Amniotic stem cell (primary cell): ENCODE measurements around the gene ACAA1.
"Not testable (repeated sequence)": the region's sequence is repeated elsewhere in the genome, so short reads cannot be mapped to it uniquely, and the experiment has no call there.

Source experiments
- DNase-seq: peaks from one replicate; lab custom pipeline; 2025; lab: John Stamatoyannopoulos, UW

ACAA1 gene

DNA sequence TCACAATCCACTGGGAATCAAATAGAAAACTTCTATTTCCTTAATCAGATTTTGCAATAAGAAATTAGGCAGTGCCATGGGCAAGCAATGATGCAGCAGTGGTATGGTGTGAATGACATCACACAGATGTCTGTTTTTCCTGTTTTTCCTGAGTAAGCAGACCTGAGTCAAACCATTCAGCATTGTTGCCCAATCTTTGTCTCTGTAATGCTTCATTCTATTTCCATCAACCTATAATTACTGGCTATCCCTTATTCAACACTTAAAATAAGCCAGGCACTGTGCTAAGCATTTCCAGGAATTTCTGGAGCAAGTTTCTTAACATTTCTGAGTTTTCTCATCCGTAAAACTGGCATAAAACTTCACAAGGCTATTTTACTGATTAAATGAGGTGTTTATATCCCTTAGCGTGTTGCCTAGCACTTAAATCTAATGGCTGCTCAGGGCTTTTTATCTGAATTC is 17.1 kb upstream of the ACAA1 start:
- no peak for DNase-seq

DNA sequence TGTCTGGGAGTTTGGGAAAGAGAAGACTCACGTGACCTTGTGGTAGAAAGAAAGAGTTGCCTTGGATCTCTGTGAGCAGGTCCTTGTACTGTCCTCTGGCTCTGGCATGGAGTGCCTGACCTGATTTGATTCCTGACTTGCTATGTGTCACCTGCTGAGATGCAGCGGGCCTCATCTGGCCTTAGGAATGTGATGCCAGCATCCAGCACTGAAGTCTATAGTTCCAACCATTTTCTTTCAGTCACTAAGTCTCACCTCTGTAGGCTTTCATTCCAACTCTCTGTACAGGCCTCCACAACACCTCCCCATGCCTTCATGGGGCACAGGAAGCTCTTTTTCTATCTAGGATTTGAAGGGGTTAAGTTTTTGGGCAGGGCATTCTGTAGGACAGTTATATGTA is 16.3 kb upstream of the ACAA1 start:
- no peak for DNase-seq

DNA sequence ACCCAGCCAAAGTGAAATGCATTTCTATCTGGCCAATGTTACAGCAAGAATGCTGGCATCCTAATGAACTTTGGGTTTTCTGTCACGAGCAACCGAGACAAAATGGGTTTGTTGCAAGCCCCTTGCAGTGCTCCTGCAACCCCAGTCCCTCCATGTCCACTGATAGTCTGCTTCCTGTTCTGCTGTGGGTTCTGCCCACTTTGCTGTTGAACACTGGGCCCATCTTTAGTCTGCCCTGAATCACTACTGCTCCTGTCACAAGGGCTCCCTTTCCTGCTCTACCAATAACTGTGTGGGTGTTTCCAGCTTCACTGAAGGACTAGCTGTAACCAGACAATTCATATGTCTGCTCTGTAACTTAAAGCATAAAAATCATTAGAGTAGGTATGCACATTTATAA is 15.7 kb upstream of the ACAA1 start:
- DNase-seq = no peak

DNA sequence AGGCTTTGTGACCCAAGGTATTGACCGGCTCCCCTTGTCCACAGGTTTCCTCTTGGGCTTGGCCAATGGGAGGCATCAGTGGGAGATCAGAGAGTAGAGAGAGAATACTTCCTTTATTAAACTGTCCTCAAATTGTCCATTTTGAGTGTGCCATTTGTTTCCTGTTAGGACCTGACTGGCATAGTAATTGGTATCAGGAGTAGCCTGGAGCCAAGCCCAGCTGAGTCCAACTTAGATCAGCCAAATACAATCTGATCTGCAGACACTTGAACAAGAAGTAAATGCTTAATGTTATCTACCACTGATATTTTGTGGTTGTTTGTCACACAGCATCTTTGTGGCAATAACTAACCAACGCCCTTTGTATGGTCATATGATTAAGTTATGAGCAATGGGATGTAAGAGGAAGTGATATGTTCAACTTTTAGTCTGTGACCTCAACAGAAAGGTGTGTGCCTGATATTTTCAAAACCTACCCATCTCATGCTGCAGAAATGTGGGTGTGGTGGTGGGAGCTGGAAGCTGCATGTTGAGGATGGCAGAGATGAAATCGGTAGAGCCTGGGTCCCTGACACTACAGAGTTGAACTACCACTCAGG is 14.8 kb upstream of the ACAA1 start:
- no peak for DNase-seq

DNA sequence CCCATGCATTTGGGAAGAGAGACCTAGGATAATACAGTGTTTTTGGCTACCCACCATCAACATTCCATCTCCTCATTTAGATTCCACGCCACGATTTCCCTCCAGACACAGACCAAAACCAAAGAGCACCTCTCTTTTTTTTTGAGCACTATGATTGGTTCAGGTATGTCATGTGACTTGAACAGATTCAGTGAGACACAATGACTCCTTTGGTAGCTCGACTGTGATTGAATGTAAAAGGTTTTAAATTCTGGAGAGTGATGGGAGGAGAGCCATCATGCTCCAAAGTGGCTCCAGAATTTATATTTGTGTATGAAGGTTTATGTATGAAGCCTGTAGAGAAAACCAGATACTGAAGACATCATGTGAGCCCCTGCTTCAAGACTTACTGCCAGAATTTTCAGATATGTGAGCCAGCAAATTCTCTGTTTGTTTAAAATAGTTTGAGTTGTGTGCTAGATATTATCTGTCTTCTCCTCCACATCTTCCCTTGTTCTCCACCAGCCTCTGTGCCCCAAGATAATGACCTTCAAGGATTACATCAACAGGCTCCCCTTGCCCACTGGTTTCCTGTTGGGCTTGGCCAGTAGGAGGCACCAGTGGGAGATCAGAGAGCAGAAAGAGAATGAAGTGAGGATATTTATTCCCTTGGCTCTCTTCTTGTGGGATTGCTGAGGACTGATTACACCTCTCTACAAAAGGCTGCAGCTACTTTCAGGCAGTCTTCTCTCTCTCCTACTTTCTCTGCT is 14.0 kb upstream of the ACAA1 start:
- no peak for DNase-seq

DNA sequence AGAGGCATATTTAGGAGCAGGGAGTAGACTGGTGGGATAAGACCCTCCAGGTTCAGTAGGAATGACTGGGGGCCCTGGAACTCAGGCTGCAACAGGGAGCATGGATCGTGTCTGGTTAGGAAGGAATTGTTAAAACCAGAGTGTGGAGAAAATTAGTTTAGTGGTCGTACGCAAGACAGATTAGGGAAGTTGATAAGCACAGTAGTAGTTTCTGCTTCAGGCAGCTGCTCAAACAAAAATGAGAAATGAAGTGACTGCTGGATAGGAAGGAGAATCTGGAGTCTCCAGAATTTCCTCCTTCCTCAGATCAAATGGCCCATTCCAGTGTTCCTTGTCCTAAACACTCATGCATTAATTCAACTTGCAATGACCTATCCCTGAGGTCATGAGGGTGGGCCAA is 12.8 kb upstream of the ACAA1 start:
- no peak for DNase-seq

DNA sequence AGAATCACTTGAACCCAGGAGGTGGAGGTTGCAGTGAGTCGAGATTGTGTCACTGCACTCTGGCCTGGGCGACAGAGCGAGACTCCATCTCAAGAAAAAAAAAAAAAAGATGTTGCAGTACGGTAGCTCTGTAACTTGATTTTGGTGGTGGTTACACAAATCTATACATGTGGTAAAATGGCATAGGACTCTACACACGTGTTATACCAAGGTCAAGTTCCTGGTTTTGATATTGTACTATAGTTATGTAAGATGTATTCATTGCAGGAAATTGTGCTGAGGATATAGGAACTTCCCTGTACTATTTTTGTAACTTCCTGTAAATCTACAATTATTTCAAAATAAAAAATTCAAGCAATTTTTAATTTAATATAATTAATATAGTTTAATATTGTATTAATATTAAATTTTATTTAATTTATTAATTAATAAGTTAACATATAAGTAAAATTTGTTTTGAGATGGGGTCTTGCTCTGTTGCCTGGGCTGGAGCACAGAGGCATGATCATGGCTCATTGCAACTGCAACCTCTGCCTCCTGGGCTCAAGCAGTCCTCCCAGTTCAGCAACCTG is 11.5 kb upstream of the ACAA1 start:
- DNase-seq = no peak

GRCh38 chr3:38147421-38147820 is 10.5 kb upstream of the ACAA1 start:
- no peak for DNase-seq

DNA sequence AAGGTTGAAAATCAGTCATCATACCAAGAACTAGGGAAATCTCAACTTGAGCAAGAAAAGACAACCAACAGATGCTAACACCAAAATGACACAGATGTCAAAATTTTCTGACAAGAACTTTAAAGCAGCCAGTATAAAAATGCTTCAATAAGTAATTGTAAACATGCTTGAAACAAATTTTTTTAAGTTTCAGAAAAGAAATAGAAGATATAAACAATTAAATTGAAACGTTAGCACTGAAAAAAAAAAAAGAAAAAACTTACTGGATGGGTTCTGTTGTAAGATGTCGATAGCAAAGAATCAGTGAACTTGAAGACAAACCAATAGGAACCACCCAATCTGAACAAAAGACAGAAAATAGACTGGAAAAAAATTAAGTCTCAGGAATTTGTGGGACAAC is 9.6 kb upstream of the ACAA1 start:
- no peak for DNase-seq

DNA sequence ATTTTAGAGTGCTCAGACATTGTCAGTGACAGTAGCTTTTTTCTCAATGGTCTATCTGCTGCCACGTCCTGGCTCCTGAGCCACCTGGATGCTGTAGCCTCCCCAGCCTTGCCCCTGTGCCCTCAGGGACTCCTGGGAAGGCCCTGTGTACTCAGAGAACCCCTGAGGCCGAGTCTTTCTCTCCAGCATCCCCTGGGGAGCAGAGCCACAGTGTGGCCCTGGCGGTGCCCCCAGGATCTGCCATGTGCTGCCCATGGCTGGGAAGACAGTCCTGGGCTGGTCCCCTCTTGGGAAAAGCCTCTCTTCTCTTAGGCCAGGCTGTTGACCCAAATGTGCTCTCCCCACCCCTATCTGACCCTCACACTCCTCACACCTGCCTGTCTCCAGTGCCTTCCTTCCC is 6.6 kb upstream of the ACAA1 start:
- no peak for DNase-seq

DNA sequence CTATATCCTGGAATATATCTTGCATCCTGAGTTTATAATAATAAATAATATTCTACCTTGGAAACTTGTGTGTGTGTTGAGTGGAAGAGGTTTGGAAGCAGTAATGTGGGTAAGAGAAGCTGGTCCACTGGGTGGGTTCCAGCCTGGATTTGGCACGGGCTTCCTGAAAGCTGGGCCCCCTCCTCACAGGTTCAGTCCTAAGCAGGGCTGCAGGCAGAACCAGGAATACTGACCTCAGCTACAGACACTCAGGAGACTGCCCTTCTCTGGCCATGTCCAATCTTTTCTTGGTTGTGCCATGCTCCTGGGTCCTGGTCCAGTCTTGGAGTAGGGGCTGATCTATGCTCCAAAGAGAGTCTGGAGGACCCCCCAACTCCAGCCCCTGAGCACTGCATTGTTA is 6.0 kb upstream of the ACAA1 start:
- DNase-seq = no peak

DNA sequence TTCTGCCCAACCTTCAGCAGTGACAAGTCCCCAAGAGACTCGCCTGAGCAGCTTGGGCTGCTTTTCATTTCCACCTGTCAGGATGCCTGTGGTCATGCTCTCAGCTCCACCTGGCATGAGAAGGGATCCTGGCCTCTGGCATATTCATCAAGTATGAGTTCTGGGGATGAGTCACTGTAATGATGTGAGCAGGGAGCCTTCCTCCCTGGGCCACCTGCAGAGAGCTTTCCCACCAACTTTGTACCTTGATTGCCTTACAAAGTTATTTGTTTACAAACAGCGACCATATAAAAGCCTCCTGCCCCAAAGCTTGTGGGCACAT is 5.0 kb upstream of the ACAA1 start:
- no peak for DNase-seq

- no peak for DNase-seq
Measured at GRCh38 chr3:38141173-38141951, 4.4 kb upstream of the ACAA1 start.

GRCh38 chr3:38140326-38141172 is 3.6 kb upstream of the ACAA1 start:
- no peak for DNase-seq

DNA sequence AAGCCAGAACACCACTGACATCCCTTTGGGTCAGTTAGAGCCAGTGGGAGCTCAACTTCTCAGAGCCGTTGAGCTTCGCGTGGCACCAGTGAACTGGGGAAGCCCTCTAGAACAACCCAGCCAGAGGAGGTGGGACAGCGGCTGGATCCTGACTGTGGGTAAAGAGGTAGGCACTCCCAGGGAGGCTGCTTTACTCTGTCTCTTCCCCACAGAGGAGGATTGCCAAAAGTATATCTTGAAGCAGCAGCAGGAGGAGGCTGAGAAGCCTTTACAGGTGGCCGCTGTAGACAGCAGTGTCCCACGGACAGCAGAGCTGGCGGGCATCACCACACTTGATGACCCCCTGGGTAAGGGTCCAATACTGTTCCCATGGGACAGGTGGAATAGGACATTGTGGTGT is 2.7 kb upstream of the ACAA1 start:
- no peak for DNase-seq

DNA sequence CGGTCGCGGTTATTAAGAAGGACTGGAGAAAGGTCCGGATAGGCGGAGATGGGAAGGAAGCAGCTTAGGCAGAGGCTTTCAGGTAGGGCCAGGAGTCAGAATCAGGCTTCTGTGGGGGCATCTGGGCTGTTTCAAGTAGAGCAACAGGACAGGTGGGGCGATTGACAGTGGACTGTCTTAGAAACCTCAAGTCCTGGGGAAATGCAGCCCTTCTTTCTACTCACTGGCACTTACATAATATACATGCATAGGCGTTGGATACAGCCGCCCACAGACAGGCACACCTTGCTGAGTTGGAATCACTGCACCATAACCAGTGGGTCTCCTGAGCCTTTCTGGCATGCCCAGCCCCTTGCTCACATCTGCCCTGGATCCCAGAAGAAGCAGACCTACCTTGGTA is 2.3 kb upstream of the ACAA1 start:
- no peak for DNase-seq

DNA sequence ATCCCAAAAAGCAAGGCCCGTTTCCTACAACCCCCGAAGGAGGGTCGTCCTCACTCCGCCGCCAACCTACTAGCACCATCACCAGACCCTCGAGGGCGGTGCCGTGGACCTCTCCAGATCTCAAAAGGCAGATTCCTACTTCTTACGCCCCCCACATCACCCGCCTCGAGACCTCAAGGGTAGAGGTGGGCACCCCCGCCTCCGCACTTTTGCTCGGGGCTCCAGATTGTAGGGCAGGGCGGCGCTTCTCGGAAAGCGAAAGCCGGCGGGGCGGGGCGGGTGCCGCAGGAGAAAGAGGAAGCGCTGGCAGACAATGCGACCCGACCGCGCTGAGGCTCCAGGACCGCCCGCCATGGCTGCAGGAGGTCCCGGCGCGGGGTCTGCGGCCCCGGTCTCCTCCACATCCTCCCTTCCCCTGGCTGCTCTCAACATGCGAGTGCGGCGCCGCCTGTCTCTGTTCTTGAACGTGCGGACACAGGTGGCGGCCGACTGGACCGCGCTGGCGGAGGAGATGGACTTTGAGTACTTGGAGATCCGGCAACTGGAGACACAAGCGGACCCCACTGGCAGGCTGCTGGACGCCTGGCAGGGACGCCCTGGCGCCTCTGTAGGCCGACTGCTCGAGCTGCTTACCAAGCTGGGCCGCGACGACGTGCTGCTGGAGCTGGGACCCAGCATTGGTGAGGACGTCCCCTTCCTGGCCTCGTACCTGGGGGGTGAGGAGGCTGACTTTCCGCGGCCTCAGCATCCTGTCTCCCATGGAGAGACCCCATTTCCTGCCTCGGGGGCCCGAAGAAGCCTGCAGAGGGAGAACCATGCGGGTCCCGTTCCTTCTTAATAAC is 1.6 kb upstream of the ACAA1 start, which contains the start of gene MYD88:
Gene MYD88, plus strand, starts transcription at position 313 of the 842 bp plus-strand sequence. Its CDS starts 40 bp downstream, at position 353.
- DNase-seq = no peak

DNA sequence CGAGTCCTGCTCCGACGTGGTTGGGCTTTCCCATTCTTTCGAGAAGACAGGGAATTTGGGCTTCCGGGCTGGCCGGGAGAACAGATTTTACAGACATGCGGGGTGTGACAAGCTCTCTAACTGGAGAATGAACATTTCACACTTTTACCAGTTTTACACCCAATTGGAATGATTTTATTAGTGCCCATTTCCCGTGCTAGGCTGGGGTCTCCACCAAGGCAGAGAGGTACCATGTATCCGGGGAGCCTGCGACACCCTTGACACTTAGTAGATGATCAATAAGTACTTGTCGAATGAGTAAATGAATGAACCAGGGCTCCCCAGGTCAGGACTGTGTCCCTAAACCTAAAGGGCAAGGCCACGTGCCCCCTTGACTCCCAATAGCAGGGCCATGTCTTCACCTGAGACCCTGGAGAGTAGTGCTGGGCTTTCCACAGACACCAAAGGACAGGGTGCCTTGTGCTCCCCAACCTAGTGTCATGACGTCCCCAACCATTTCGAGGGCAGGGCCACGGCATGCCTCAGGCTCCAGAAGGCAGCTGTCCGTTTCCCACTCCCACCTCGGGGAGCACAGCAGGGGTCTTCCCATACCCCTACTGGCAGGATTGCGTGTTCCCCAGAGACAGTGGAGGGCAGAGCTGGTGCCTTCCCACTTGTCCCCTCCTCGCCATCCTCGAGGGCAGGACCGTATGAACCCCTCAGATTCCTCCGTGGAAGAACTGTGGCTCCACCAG is 855 bp upstream of the ACAA1 start:
- peak; percentile 82 for DNase-seq

- DNase-seq = no peak
Measured at GRCh38 chr3:38136393-38136776, 542 bp downstream of the ACAA1 start.

DNA sequence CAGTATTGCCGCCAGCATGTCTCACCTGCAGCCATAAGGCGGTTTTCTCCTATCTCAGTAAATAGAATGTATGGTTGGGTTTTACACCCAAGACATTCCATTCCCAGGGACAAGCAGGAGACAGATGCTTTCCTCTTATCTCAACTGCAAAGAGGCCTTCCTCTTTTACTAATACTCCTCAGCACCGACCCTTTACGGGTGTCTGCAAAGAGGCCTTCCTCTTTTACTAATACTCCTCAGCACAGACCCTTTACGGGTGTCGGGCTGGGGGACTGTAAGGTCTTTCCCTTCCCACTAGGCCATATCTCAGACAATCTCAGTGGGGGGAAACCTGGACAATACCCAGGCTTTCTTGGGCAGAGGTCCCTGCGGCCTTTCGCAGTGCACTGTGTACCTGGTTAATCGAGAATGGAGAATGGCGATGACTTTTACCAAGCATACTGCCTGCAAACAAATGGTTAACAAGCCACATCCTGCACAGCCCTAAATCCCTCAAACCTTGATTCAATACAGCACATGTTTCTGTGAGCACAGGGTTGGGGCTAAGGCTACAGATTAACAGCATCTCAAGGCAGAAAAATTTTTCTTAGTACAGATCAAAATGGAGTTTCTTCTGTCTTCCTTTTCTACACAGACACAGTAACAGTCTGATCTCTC is 1.2 kb downstream of the ACAA1 start:
- DNase-seq = not testable (repeated sequence)
